Cerebellar cortex (tissue), 1 donor: Measurements from ENCODE around the gene MYO1D.

Experiments
- DNase-seq: peaks from one replicate; pipeline ENCODE4 v3.0.0-alpha.2; 2015; ENCODE audit warnings: low spot score

The MYO1D gene

GRCh38 chr17:32504166-32504990 lies 372.5 kb downstream of the MYO1D start:
- DNase-seq = no peak

- no peak for DNase-seq
These were observed 373.4 kb downstream of the MYO1D start for GRCh38 chr17:32503251-32504165.

- DNase-seq = no peak
These were observed 374.2 kb downstream of the MYO1D start for GRCh38 chr17:32502710-32503109.

GRCh38 chr17:32502013-32502412 lies 374.9 kb downstream of the MYO1D start:
- no peak for DNase-seq

GRCh38 chr17:32498391-32498790 lies 378.5 kb downstream of the MYO1D start:
- DNase-seq = no peak

GRCh38 chr17:32497431-32498205 lies 379.3 kb downstream of the MYO1D start:
- DNase-seq = no peak

- no peak for DNase-seq
These were observed 380.4 kb downstream of the MYO1D start for GRCh38 chr17:32496395-32497073.

- DNase-seq = peak; percentile 79
These were observed 381.3 kb downstream of the MYO1D start for GRCh38 chr17:32495359-32496231.

GRCh38 chr17:32494621-32495358 lies 382.1 kb downstream of the MYO1D start:
- peak; percentile 94 for DNase-seq

- DNase-seq = no peak
These were observed 382.9 kb downstream of the MYO1D start for GRCh38 chr17:32493976-32494513.

GRCh38 chr17:32493571-32493970 lies 383.4 kb downstream of the MYO1D start:
- DNase-seq = no peak

- DNase-seq = no peak
These were observed 384.2 kb downstream of the MYO1D start for GRCh38 chr17:32492648-32493289.

- no peak for DNase-seq
These were observed 384.7 kb downstream of the MYO1D start for GRCh38 chr17:32492264-32492589.

- DNase-seq = no peak
These were observed 385.3 kb downstream of the MYO1D start for GRCh38 chr17:32491371-32492263.

GRCh38 chr17:32490101-32490482 lies 386.8 kb downstream of the MYO1D start:
- DNase-seq = no peak

- no peak for DNase-seq
These were observed 387.4 kb downstream of the MYO1D start for GRCh38 chr17:32489320-32490100.

- no peak for DNase-seq
These were observed 388.2 kb downstream of the MYO1D start for GRCh38 chr17:32488604-32489180.
